K562 (cell line): ENCODE data around the gene MUSK. TPM values are rescaled to one million over a fixed set of nuclear protein-coding genes. Genes with fewer than 3 reads are reported as not detected.

ENCODE experiments used
- ATAC-seq: fragments of 200-7000 bp; cut with Tn5 transposase; 3 replicates; pipeline ENCODE4 v1.9.1; 2020; ENCODE audit warnings: moderate library complexity
- BruUV-seq: library from RNA; stranded (reverse); fragments of 400-500 nt; replicated peaks from 2 replicates; lab custom pipeline; 2021; lab: Mats Ljungman, UMichigan
- CTCF ChIA-PET: fragments of 300-600 bp; formaldehyde crosslinking; extraction: SDS; loops from one replicate; lab custom pipeline; 2021; ENCODE audit warnings: low intra/inter-chr PET ratio; lab: Yijun Ruan, JAX
- POLR2A ChIA-PET: fragments of 300-600, 350-650 bp; sonication (Branson Sonifier 250); formaldehyde crosslinking; extraction: SDS; loops from one replicate; lab custom pipeline; 2021; ENCODE audit warnings: antibody characterized with exemption, inconsistent platforms; lab: Yijun Ruan, JAX
- DNase-seq, 4 experiments: peaks; one replicate each; pipeline versions ENCODE4 v3.0.0 to v3.0.0-alpha.2; 2011 to 2018; ENCODE audit warnings: low spot score in 3 of 4, mixed read lengths in 3 of 4; ENCODE audit errors: extremely low read depth in 1 of 4
- FAIRE-seq: peaks from 2 replicates; lab custom pipeline; 2011; peaks lifted over from hg19 to GRCh38; lab: Jason Lieb, UNC
- H2AFZ ChIP-seq: 2 replicates; pipeline ENCODE4 v1.6.0; 2011; ENCODE audit warnings: low read depth, low read length, control low read depth, inconsistent platforms
- H3K27ac ChIP-seq: fragments of 200-600 bp; 3 replicates; pipeline ENCODE4 v1.8.0; 2011; ENCODE audit warnings: low read depth, mild to moderate bottlenecking, control low read depth, inconsistent platforms, low read length, moderate library complexity, mixed read lengths; ENCODE audit errors: extremely low read depth
- H3K27me3 ChIP-seq, 2 experiments: fragments of 300-600 bp in 1 of 2; 2 replicates in 1 of 2; 3 replicates in 1 of 2; pipeline versions ENCODE4 v1.6.0 to v1.8.0; 2011; ENCODE audit warnings: inconsistent platforms in 2 of 2, low read length in 2 of 2, mild to moderate bottlenecking in 1 of 2, mixed read lengths in 1 of 2, moderate library complexity in 1 of 2; ENCODE audit not compliant: control insufficient read depth in 2 of 2, insufficient read depth in 2 of 2
- H3K36me3 ChIP-seq: fragments of 300-600 bp; 3 replicates; pipeline ENCODE4 v1.8.0; 2011; ENCODE audit warnings: mild to moderate bottlenecking, low read length, inconsistent platforms; ENCODE audit not compliant: control insufficient read depth, insufficient read depth
- H3K4me1 ChIP-seq, 2 experiments: fragments of 200-600 bp in 1 of 2; replicated peaks in 1 of 2; 2 replicates in 1 of 2; 3 replicates in 1 of 2; pipeline versions ENCODE4 v1.5.1 to v1.8.0; 2011; ENCODE audit warnings: inconsistent platforms in 2 of 2, low read length in 2 of 2, mild to moderate bottlenecking in 1 of 2, mixed read lengths in 1 of 2, moderate library complexity in 1 of 2; ENCODE audit not compliant: control insufficient read depth in 2 of 2, insufficient read depth in 2 of 2
- H3K4me2 ChIP-seq: 2 replicates; pipeline ENCODE4 v1.6.1; 2011; ENCODE audit warnings: low read length, control low read depth, inconsistent platforms, mixed read lengths; ENCODE audit not compliant: insufficient read depth
- H3K4me3 ChIP-seq: fragments of 200-600 bp; sonication (generic), shearing (Covaris generic); 2 replicates; pipeline ENCODE4 v1.5.1; 2016; ENCODE audit warnings: control low read depth, inconsistent platforms
- H3K79me2 ChIP-seq: fragments of 200-600 bp; 3 replicates; pipeline ENCODE4 v1.8.0; 2011; ENCODE audit warnings: low read length, inconsistent platforms; ENCODE audit not compliant: control insufficient read depth, insufficient read depth
- H3K9ac ChIP-seq, 2 experiments: 2 replicates each; pipeline versions ENCODE4 v1.6.0 to v1.6.1; 2011; ENCODE audit warnings: low read depth in 2 of 2, low read length in 2 of 2, control low read depth in 1 of 2, inconsistent platforms in 1 of 2, mild to moderate bottlenecking in 1 of 2, mixed read lengths in 1 of 2; ENCODE audit not compliant: insufficient read depth in 1 of 2
- H3K9me1 ChIP-seq: one replicate; pipeline ENCODE4 v1.6.0; 2011; ENCODE audit warnings: inconsistent platforms, mild to moderate bottlenecking, low read length, moderate library complexity; ENCODE audit not compliant: control insufficient read depth, insufficient read depth
- H3K9me3 ChIP-seq: replicated peaks from 2 replicates; pipeline ENCODE4 v1.5.1; 2011; ENCODE audit warnings: low read depth, low read length, inconsistent platforms; ENCODE audit not compliant: control insufficient read depth, insufficient read depth
- H4K20me1 ChIP-seq: replicated peaks from 2 replicates; pipeline ENCODE4 v1.6.1; 2011; ENCODE audit warnings: low read length, inconsistent platforms, mixed read lengths; ENCODE audit not compliant: control insufficient read depth, insufficient read depth
- CHD2 ChIP-seq: IDR thresholded peaks from 2 replicates; pipeline ENCODE4 v1.6.1; 2011; ENCODE audit warnings: low read depth, low read length
- DDX20 ChIP-seq: fragments of 450-650 bp; IDR thresholded peaks from 2 replicates; pipeline ENCODE4 v1.6.1; 2016; ENCODE audit warnings: missing genetic modification characterization, low read depth, mild to moderate bottlenecking, missing compliant biosample characterization, moderate library complexity
- HNRNPL ChIP-seq: fragments of 200-400 bp; formaldehyde crosslinking; IDR thresholded peaks from 2 replicates; pipeline ENCODE4 v1.6.1; 2017; ENCODE audit warnings: low read depth, mild to moderate bottlenecking, low read length
- KAT2B ChIP-seq: IDR thresholded peaks from one replicate; pipeline ENCODE4 v1.6.1; 2012; ENCODE audit warnings: low read depth, mild to moderate bottlenecking, control low read depth, inconsistent platforms, low read length, moderate library complexity
- ZBTB2 ChIP-seq: fragments of 450-650 bp; IDR thresholded peaks from 2 replicates; pipeline ENCODE4 v1.6.1; 2016; ENCODE audit warnings: antibody characterized with exemption
- ZNF280B ChIP-seq: fragments of 250-450 bp; sonication (Bioruptor Pico); IDR thresholded peaks from 2 replicates; pipeline ENCODE4 v1.5.1; 2021; ENCODE audit warnings: mild to moderate bottlenecking
- ZNF3 ChIP-seq: fragments of 250-450 bp; sonication (Bioruptor Pico); IDR thresholded peaks from 2 replicates; pipeline ENCODE4 v1.5.0; 2021; ENCODE audit warnings: mild to moderate bottlenecking, moderate library complexity
- ZNF408 ChIP-seq: fragments of 250-450 bp; sonication (Bioruptor Pico); IDR thresholded peaks from 2 replicates; pipeline ENCODE4 v1.4.0; 2020; ENCODE audit warnings: low read depth, mild to moderate bottlenecking, moderate library complexity
- in situ Hi-C: fragments of 300-500 bp; cut with MboI; formaldehyde crosslinking; loops from 4 replicates; pipeline ENCODE4 v1.15.0; 2018; ENCODE audit warnings: inconsistent platforms, mixed read lengths
- intact Hi-C: fragments of 100-400 bp; cut with micrococcal nuclease; formaldehyde crosslinking; loops from 2 replicates; pipeline ENCODE4 v1.14.2; 2022
- polyA plus RNA-seq, 8 experiments: library from polyadenylated mRNA; depleted of rRNA in 4 of 8; stranded (reverse) in 5 of 8; unstranded in 3 of 8; fragments of >200 nt; fragmentation: Nextera tagmentation in 2 of 8; fragmentation: Illumina TruSeq in 1 of 8; extraction: Ambion mirVana in 2 of 8; extraction: Trizol in 1 of 8; gene quantifications; 2 replicates each; pipeline versions ENCODE4 v1.2.1 to v1.2.3, GENCODE V29; 2011 to 2014; ENCODE audit warnings: inconsistent platforms in 1 of 8, missing spikeins in 1 of 8
- total RNA-seq, 7 experiments: library from RNA; depleted of rRNA in 6 of 7; stranded (reverse); fragments of >200 nt in 6 of 7; fragmentation: Illumina TruSeq in 2 of 7; extraction: Trizol in 2 of 7; gene quantifications; 2 replicates each; pipeline versions ENCODE4 v1.2.1 to v1.2.3, GENCODE V29; 2011 to 2021; ENCODE audit warnings: low replicate concordance in 1 of 7

The MUSK gene
- total and polyA plus RNA-seq, 9 of the 15 experiments (the other 6 are each of a cell fraction or from before 2014, with no cell fraction given): not detected

- intact Hi-C loops: no loop called here
- DNase-seq: no peak
- POLR2A ChIA-PET: no interaction called here
- in situ Hi-C loops: no loop called here
- Histone ChIP-seq H2AFZ (no peak overlapping the region), H3K36me3 (no peaks in the 10 kb centered on the region), H3K9me3 (no peaks in the 10 kb centered on the region), H3K4me3 (no peak overlapping the region), H4K20me1 (no peaks in the 10 kb centered on the region), H3K79me2 (no peaks in the 10 kb centered on the region), H3K4me1 (no peaks in the 10 kb centered on the region), H3K27ac (no peak overlapping the region), H3K4me2 (no peak overlapping the region), H3K27me3 (no peaks in the 10 kb centered on the region), H3K9me1 (no peaks in the 10 kb centered on the region), H3K9ac (no peak overlapping the region)
- CTCF ChIA-PET: no interaction called here
- BruUV-seq: no TSS peak
- FAIRE-seq: no peak
- TF ChIP-seq ZBTB2 (no peak), ZNF408 (CRISPR knock-in tag) (no peak), DDX20 (no peak), HNRNPL (no peak), ZNF3 (CRISPR knock-in tag) (no peak), KAT2B (no peak), ZNF280B (CRISPR knock-in tag) (no peak), CHD2 (no peak)
- ATAC-seq: no peak
Measured at GRCh38 chr9:110640736-110641135, 27.9 kb upstream of the MUSK start.
